K562 (cell line): ENCODE measurements around the gene ACAP2. TPM values are rescaled to one million over a fixed set of nuclear protein-coding genes. Genes with fewer than 3 reads are reported as not detected.

Source experiments
- ATAC-seq: fragments of 200-7000 bp; cut with Tn5 transposase; 3 replicates; pipeline ENCODE4 v1.9.1; 2020; ENCODE audit warnings: moderate library complexity
- BruUV-seq: library from RNA; stranded (reverse); fragments of 400-500 nt; replicated peaks from 2 replicates; lab custom pipeline; 2021; lab: Mats Ljungman, UMichigan
- CTCF ChIA-PET: fragments of 300-600 bp; formaldehyde crosslinking; extraction: SDS; loops from one replicate; lab custom pipeline; 2021; ENCODE audit warnings: low intra/inter-chr PET ratio; lab: Yijun Ruan, JAX
- POLR2A ChIA-PET: fragments of 300-600, 350-650 bp; sonication (Branson Sonifier 250); formaldehyde crosslinking; extraction: SDS; loops from one replicate; lab custom pipeline; 2021; ENCODE audit warnings: antibody characterized with exemption, inconsistent platforms; lab: Yijun Ruan, JAX
- DNase-seq, 4 experiments: peaks; one replicate each; pipeline versions ENCODE4 v3.0.0 to v3.0.0-alpha.2; 2011 to 2018; ENCODE audit warnings: low spot score in 3 of 4, mixed read lengths in 3 of 4; ENCODE audit errors: extremely low read depth in 1 of 4
- FAIRE-seq: peaks from 2 replicates; lab custom pipeline; 2011; peaks lifted over from hg19 to GRCh38; lab: Jason Lieb, UNC
- H2AFZ ChIP-seq: 2 replicates; pipeline ENCODE4 v1.6.0; 2011; ENCODE audit warnings: low read depth, low read length, control low read depth, inconsistent platforms
- H3K27ac ChIP-seq: fragments of 200-600 bp; 3 replicates; pipeline ENCODE4 v1.8.0; 2011; ENCODE audit warnings: low read depth, mild to moderate bottlenecking, control low read depth, inconsistent platforms, low read length, moderate library complexity, mixed read lengths; ENCODE audit errors: extremely low read depth
- H3K27me3 ChIP-seq, 2 experiments: fragments of 300-600 bp in 1 of 2; 2 replicates in 1 of 2; 3 replicates in 1 of 2; pipeline versions ENCODE4 v1.6.0 to v1.8.0; 2011; ENCODE audit warnings: inconsistent platforms in 2 of 2, low read length in 2 of 2, mild to moderate bottlenecking in 1 of 2, mixed read lengths in 1 of 2, moderate library complexity in 1 of 2; ENCODE audit not compliant: control insufficient read depth in 2 of 2, insufficient read depth in 2 of 2
- H3K36me3 ChIP-seq: fragments of 300-600 bp; 3 replicates; pipeline ENCODE4 v1.8.0; 2011; ENCODE audit warnings: mild to moderate bottlenecking, low read length, inconsistent platforms; ENCODE audit not compliant: control insufficient read depth, insufficient read depth
- H3K4me1 ChIP-seq, 2 experiments: fragments of 200-600 bp in 1 of 2; replicated peaks in 1 of 2; 2 replicates in 1 of 2; 3 replicates in 1 of 2; pipeline versions ENCODE4 v1.5.1 to v1.8.0; 2011; ENCODE audit warnings: inconsistent platforms in 2 of 2, low read length in 2 of 2, mild to moderate bottlenecking in 1 of 2, mixed read lengths in 1 of 2, moderate library complexity in 1 of 2; ENCODE audit not compliant: control insufficient read depth in 2 of 2, insufficient read depth in 2 of 2
- H3K4me2 ChIP-seq: 2 replicates; pipeline ENCODE4 v1.6.1; 2011; ENCODE audit warnings: low read length, control low read depth, inconsistent platforms, mixed read lengths; ENCODE audit not compliant: insufficient read depth
- H3K4me3 ChIP-seq: fragments of 200-600 bp; sonication (generic), shearing (Covaris generic); 2 replicates; pipeline ENCODE4 v1.5.1; 2016; ENCODE audit warnings: control low read depth, inconsistent platforms
- H3K79me2 ChIP-seq: fragments of 200-600 bp; 3 replicates; pipeline ENCODE4 v1.8.0; 2011; ENCODE audit warnings: low read length, inconsistent platforms; ENCODE audit not compliant: control insufficient read depth, insufficient read depth
- H3K9ac ChIP-seq, 2 experiments: 2 replicates each; pipeline versions ENCODE4 v1.6.0 to v1.6.1; 2011; ENCODE audit warnings: low read depth in 2 of 2, low read length in 2 of 2, control low read depth in 1 of 2, inconsistent platforms in 1 of 2, mild to moderate bottlenecking in 1 of 2, mixed read lengths in 1 of 2; ENCODE audit not compliant: insufficient read depth in 1 of 2
- H3K9me1 ChIP-seq: one replicate; pipeline ENCODE4 v1.6.0; 2011; ENCODE audit warnings: inconsistent platforms, mild to moderate bottlenecking, low read length, moderate library complexity; ENCODE audit not compliant: control insufficient read depth, insufficient read depth
- H3K9me3 ChIP-seq: replicated peaks from 2 replicates; pipeline ENCODE4 v1.5.1; 2011; ENCODE audit warnings: low read depth, low read length, inconsistent platforms; ENCODE audit not compliant: control insufficient read depth, insufficient read depth
- H4K20me1 ChIP-seq: replicated peaks from 2 replicates; pipeline ENCODE4 v1.6.1; 2011; ENCODE audit warnings: low read length, inconsistent platforms, mixed read lengths; ENCODE audit not compliant: control insufficient read depth, insufficient read depth
- BCOR ChIP-seq: fragments of 450-650 bp; IDR thresholded peaks from 2 replicates; pipeline ENCODE4 v1.6.1; 2016
- KDM1A ChIP-seq, 2 experiments: fragments of 450-650 bp; IDR thresholded peaks; 2 replicates each; pipeline ENCODE4 v1.6.1; 2016; ENCODE audit warnings: mild to moderate bottlenecking in 2 of 2
- ZC3H4 ChIP-seq: sonication (generic); formaldehyde crosslinking; IDR thresholded peaks from 2 replicates; pipeline ENCODE4 v1.9.0; 2021; ENCODE audit warnings: missing genetic modification reagents, borderline replicate concordance
- ZFP36 ChIP-seq: fragments of 150-350 bp; IDR thresholded peaks from 2 replicates; pipeline ENCODE4 v1.6.1; 2018; ENCODE audit warnings: low read length, low read depth; ENCODE audit not compliant: partially characterized antibody
- WGBS: fragments of 100-300 bp; shearing (Covaris generic); methylation state at CpG from one replicate; pipeline ENCODE4 v1.1.6; 2016; ENCODE audit warnings: low coverage, mixed read lengths; ENCODE audit not compliant: insufficient coverage; ENCODE audit errors: missing lambda C conversion rate; 5-methylcytosine and 5-hydroxymethylcytosine counted together
- in situ Hi-C: fragments of 300-500 bp; cut with MboI; formaldehyde crosslinking; loops from 4 replicates; pipeline ENCODE4 v1.15.0; 2018; ENCODE audit warnings: inconsistent platforms, mixed read lengths
- intact Hi-C: fragments of 100-400 bp; cut with micrococcal nuclease; formaldehyde crosslinking; loops from 2 replicates; pipeline ENCODE4 v1.14.2; 2022
- polyA plus RNA-seq, 8 experiments: library from polyadenylated mRNA; depleted of rRNA in 4 of 8; stranded (reverse) in 5 of 8; unstranded in 3 of 8; fragments of >200 nt; fragmentation: Nextera tagmentation in 2 of 8; fragmentation: Illumina TruSeq in 1 of 8; extraction: Ambion mirVana in 2 of 8; extraction: Trizol in 1 of 8; gene quantifications; 2 replicates each; pipeline versions ENCODE4 v1.2.1 to v1.2.3, GENCODE V29; 2011 to 2014; ENCODE audit warnings: inconsistent platforms in 1 of 8, missing spikeins in 1 of 8
- total RNA-seq, 7 experiments: library from RNA; depleted of rRNA in 6 of 7; stranded (reverse); fragments of >200 nt in 6 of 7; fragmentation: Illumina TruSeq in 2 of 7; extraction: Trizol in 2 of 7; gene quantifications; 2 replicates each; pipeline versions ENCODE4 v1.2.1 to v1.2.3, GENCODE V29; 2011 to 2021; ENCODE audit warnings: low replicate concordance in 1 of 7

ACAP2 gene
- total and polyA plus RNA-seq, 9 of the 15 experiments (the other 6 are each of a cell fraction or from before 2014, with no cell fraction given): 10.6 to 52.7 (median 34.4) TPM

DNA sequence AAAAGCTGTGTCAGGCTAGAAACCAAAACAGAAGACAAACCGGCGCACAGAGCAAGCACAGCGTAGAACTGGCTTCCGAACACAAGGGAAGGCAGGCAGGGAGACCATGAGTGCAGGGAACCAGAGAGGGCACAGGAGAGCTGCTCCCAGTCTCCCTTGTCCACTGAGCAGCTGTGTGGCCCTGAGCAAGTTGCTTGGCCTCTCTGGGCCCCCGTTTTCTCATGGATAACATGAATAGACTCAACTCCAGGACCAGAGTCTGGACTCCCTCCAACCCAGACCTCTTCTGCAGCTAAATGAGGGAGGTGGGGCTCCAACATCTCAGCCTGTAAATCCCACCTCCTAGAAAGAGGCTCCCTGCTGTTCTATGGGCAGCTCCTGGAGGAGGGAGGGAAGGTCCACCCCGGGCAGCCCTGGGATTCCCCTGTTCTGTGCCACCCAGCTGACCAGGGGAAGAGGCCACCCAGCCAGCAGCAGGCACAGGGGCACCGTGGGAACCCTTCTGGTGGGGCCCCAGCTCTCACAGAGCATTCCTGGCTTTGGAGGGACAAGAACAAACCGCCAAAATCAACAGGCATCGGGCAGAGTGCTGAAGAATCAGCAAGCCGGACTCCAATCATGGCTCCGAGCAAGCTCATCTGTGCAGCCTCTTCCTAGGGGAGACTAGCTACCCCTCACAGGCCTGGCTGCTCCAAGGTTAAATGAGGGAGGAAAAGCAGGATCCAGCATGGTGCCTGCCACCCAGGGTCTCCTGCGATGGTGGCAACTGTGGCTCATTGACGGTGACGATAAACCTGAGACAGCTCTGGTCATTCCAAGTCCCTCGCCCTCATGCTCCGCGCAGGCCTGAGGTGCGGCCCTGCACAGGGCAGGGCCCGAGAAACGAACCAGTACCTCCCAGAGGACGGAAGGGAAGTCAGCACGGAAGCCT, 187.0 kb downstream of the ACAP2 start:
- no peak for ATAC-seq
- no peak for DNase-seq
- Histone ChIP-seq H3K9me1 (no peaks in the 10 kb centered on the region), H3K4me1 (peaks cover 12 to 49% of the 10 kb centered on the region in 2 experiments), H3K36me3 (0 out of 3 replicates have a peak, but pooled peaks cover 5% of the 10 kb centered on the region), H3K9me3 (no peaks in the 10 kb centered on the region), H3K9ac (0 out of 4 replicates have a peak overlapping the region, but pooled peaks of 1 of the 2 experiments have one; percentile 20), H3K27me3 (no peaks in the 10 kb centered on the region), H4K20me1 (no peaks in the 10 kb centered on the region), H3K79me2 (peaks cover 25% of the 10 kb centered on the region), H2AFZ (no peak overlapping the region), H3K4me2 (no peak overlapping the region), H3K4me3 (no peak overlapping the region), H3K27ac (no peak overlapping the region)
- in situ Hi-C loops: no loop called here
- intact Hi-C loops: loop anchor here (5.0 kb wide), 1 partner anchor 139 kb away; no protein-coding TSS in a partner anchor
- FAIRE-seq: no peak
- 86% methylated on average over 21 of the region's 22 CpGs for WGBS
- ChIA-PET CTCF (no interaction called here), POLR2A (interaction anchor here (0.6 to 1.2 kb wide), 2 partner anchors 584 to 607 kb away, joined by 3 to 4 read pairs; partner anchors contain the start of gene LSG1)
- BruUV-seq: no TSS peak
- TF ChIP-seq KDM1A (IDR thresholded peaks at IDR 0.05): 0 out of 4 replicates have a peak, but pooled peaks have one; percentile 34 to 35
- no peak for TF ChIP-seq ZC3H4 (CRISPR knock-in tag)
- TF ChIP-seq ZFP36: peak; percentile 68
- peak; percentile 57; the same call in 1 of the 2 replicates for TF ChIP-seq BCOR
- TF ChIP-seq, all 486 proteins: peak for 3
